Measurements from ENCODE around the gene PODNL1.

DNA sequence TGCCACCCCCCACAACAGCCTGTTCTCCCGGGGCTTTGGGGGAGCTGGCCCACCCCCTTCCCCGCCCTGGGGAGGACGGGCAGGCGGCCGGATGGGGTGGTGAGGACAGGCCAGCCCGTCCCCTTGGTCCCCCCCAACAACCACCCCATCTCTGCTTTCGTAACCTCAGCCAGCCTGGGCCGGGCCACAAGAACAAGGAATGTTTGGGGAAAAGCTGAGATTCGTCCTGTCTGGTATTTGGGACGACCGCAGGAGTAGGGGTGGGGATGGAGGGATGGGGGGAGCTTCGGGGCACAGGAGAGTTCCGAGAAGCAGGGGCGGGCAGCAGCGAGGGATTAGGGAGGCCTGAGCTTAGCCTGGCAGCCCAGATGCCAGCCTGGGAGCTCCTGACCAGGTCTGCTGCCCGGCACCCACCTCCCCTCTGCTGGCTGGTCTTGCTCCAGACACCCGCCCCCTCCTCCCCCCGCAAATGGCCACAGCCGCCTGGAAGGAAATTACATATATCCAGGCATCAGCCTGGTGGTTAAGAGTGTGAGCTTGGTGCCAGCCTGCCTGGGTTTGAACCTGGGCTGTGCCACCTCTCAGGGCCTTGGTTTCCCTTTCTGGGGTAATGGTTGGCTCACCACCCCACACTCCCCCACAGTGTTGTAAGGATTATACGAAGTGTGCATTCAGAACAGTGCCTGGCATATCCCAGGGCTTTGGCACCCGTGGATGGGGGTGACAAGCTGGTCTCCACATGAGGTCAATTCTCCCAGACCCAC is at the start of gene PODNL1:
- TF ChIP-seq, protein P1, sequence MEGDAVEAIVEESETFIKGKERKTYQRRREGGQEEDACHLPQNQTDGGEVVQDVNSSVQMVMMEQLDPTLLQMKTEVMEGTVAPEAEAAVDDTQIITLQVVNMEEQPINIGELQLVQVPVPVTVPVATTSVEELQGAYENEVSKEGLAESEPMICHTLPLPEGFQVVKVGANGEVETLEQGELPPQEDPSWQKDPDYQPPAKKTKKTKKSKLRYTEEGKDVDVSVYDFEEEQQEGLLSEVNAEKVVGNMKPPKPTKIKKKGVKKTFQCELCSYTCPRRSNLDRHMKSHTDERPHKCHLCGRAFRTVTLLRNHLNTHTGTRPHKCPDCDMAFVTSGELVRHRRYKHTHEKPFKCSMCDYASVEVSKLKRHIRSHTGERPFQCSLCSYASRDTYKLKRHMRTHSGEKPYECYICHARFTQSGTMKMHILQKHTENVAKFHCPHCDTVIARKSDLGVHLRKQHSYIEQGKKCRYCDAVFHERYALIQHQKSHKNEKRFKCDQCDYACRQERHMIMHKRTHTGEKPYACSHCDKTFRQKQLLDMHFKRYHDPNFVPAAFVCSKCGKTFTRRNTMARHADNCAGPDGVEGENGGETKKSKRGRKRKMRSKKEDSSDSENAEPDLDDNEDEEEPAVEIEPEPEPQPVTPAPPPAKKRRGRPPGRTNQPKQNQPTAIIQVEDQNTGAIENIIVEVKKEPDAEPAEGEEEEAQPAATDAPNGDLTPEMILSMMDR (IDR thresholded peaks at IDR 0.05; ENCODE audit: low read depth, low read length, poor library complexity, severe bottlenecking): no peak
- TF ChIP-seq EZH2phosphoT487 (IDR thresholded peaks at IDR 0.05; ENCODE audit: borderline replicate concordance, low read length): no peak
